ENCODE measurements around the gene CHCHD6.
A peak's percentile ranks its signal among the peaks of the same experiment; 100 is the strongest.

CHCHD6 gene

GRCh38 chr3:126900859-126901540, 197.0 kb downstream of the CHCHD6 start:
- DNase-seq = no peak

GRCh38 chr3:126901631-126902030, 197.6 kb downstream of the CHCHD6 start:
- no peak for DNase-seq

- DNase-seq = no peak
These were observed 199.5 kb downstream of the CHCHD6 start for GRCh38 chr3:126903521-126903920.

- no peak for DNase-seq
These were observed 203.5 kb downstream of the CHCHD6 start for GRCh38 chr3:126907557-126907956.

GRCh38 chr3:126908752-126909275, 204.8 kb downstream of the CHCHD6 start:
- DNase-seq = peak; percentile 35

GRCh38 chr3:126910231-126910630, 206.2 kb downstream of the CHCHD6 start:
- no peak for DNase-seq

- peak; percentile 86 for DNase-seq
These were observed 207.4 kb downstream of the CHCHD6 start for GRCh38 chr3:126911162-126912026.

GRCh38 chr3:126912027-126912422, 208.0 kb downstream of the CHCHD6 start:
- DNase-seq = peak; percentile 27

GRCh38 chr3:126912491-126913195, 208.6 kb downstream of the CHCHD6 start:
- DNase-seq = no peak

- peak; percentile 22 for DNase-seq
These were observed 209.5 kb downstream of the CHCHD6 start for GRCh38 chr3:126913524-126913923.

GRCh38 chr3:126914226-126914625, 210.2 kb downstream of the CHCHD6 start:
- no peak for DNase-seq

- DNase-seq = no peak
These were observed 211.0 kb downstream of the CHCHD6 start for GRCh38 chr3:126915015-126915414.

GRCh38 chr3:126916546-126916945, 212.5 kb downstream of the CHCHD6 start:
- no peak for DNase-seq

GRCh38 chr3:126917232-126917804, 213.3 kb downstream of the CHCHD6 start:
- no peak for DNase-seq

GRCh38 chr3:126918355-126918821, 214.3 kb downstream of the CHCHD6 start:
- DNase-seq = no peak

GRCh38 chr3:126921085-126921824, 217.2 kb downstream of the CHCHD6 start:
- no peak for DNase-seq

GRCh38 chr3:126922466-126922865, 218.4 kb downstream of the CHCHD6 start:
- DNase-seq = no peak

GRCh38 chr3:126923423-126923822, 219.4 kb downstream of the CHCHD6 start:
- DNase-seq = no peak

GRCh38 chr3:126923895-126924294, 219.9 kb downstream of the CHCHD6 start:
- DNase-seq = no peak

- no peak for DNase-seq
These were observed 220.4 kb downstream of the CHCHD6 start for GRCh38 chr3:126924458-126924857.

GRCh38 chr3:126925411-126926171, 221.6 kb downstream of the CHCHD6 start:
- peak; percentile 36 for DNase-seq
